HG02623 (cell line): ENCODE data around the gene RPP40.
"Not testable (repeated sequence)": the region's sequence is repeated elsewhere in the genome, so short reads cannot be mapped to it uniquely, and the experiment has no call there.

Source experiments
- ATAC-seq: cut with Tn5 transposase; IDR thresholded peaks from one replicate; pipeline ENCODE4 v1.9.1; 2021; ENCODE audit warnings: moderate library complexity; ENCODE audit not compliant: unreplicated experiment

The RPP40 gene

GRCh38 chr6:5003604-5004372 lies at the start of gene RPP40:
Gene RPP40 (minus strand): TSS chr6:5004037. CDS start chr6:5004002, 35 bp downstream.
- peak; percentile 91 for ATAC-seq

DNA sequence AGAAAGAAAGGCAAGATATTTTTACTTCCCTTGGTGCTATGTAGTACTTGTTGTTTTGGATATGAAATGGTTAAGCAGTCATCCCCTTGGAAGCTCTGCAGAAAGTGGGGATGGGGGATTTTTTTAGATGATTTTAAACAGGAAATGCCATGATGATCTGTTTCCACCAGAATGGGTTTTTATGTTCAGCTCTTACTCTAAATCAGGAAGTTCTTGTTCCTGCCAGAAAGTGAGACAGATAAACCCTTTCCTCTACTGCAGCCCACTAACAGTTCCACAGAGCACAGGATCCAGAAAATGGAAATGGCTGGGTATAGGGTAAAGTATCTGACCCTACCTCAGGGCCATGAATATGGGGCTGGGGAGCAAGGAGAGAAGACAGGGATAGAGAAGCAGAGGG lies 49.2 kb upstream of the RPP40 start:
- ATAC-seq: no peak

GRCh38 chr6:5051394-5051793 lies 47.6 kb upstream of the RPP40 start:
- ATAC-seq: no peak

- ATAC-seq: no peak
These were observed 46.2 kb upstream of the RPP40 start for GRCh38 chr6:5050009-5050408.

- ATAC-seq: no peak
These were observed 42.6 kb upstream of the RPP40 start for GRCh38 chr6:5046430-5046829.

DNA sequence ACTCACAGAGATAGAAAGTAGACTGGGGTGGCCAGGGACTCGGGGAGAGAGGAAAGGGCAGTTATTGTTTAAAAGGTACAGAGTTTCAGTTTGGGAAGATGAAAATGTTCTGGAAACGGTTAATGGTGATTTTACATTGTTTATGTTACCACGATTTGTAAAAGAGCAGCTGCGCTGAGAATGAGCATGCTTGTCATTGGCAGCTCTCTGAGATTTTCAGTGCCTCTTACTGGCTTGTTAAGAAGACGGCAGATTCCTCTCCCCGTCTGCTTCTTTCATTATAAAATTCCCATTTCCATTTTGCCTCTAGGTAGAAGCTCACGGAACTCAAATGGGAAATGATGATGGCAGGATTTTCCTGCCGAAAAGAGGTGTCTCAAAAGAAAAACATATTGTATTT lies 41.6 kb upstream of the RPP40 start:
- no peak for ATAC-seq

DNA sequence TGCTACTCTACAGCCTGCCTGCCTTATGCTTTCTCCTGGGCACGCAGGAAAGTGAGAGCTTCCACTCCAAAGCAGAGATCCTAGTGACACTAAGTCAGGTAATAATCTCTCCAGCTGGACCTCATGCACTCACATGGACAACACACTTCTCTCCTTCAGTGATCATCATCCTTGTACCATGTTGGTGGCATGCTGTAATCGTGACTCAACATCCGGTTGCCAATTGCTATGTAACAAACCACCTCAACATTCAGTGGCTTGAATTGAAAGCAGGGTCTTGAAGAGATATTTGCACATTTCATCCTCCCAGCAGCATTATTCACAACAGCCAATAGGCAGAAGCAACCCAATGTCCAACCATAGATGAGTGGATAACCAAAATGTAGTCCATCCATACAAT lies 41.0 kb upstream of the RPP40 start:
- no peak for ATAC-seq

DNA sequence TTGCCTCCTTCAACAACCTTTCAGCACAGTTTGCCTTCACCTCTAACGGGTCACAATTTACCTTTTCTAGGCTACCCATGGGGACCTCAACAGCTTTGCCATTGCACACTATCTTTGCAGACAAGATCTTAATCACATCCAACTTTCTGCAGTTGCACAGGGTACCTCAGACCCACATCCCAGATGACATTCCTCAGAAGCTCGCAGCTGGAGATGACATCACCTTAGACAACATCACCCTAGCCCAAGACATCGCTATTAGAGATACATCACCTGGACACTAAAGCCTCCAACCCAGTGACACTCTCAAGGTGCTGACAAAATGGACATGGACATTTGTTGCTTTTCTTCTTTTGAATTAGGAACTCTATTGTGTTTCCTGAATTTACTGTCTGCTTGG lies 38.6 kb upstream of the RPP40 start:
- no peak for ATAC-seq

DNA sequence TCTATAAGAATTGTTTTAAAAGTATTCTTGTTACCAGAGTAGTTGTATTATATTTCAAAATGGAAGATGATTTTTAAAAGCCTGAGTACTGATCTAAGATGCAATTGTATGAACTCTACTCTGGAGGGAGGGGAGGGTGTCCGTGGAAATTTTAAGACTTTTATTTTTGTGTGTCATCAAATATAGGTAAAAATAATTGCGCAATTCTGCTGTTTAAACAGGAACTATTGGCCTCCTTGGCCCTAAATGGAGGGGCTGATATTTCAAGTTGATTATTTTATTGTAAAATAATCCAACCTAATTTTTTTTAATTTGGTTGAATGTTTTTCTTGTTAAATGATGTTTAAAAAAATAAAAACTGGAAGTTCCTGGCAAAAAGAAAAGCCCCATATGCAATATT lies 38.1 kb upstream of the RPP40 start:
- no peak for ATAC-seq

DNA sequence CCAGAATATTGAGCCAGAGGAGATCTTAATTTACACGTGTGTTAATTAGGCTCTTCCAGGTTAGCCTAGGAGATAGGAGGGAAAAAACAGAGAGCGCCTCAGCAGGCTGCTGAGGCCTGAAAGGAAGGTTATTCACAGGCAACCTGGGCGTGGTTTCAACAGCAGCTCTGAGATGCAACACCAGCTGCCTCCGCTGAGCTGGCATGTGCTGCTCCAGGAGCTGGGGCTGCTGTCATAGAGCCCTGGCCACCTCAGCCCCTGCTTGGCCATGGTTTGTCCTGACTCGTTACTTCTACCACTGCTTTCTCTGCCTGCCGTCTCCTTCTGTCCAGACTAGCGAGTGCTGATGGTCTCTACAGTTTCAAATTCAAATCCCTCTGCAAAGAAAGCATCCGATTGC lies 32.4 kb upstream of the RPP40 start:
- no peak for ATAC-seq

DNA sequence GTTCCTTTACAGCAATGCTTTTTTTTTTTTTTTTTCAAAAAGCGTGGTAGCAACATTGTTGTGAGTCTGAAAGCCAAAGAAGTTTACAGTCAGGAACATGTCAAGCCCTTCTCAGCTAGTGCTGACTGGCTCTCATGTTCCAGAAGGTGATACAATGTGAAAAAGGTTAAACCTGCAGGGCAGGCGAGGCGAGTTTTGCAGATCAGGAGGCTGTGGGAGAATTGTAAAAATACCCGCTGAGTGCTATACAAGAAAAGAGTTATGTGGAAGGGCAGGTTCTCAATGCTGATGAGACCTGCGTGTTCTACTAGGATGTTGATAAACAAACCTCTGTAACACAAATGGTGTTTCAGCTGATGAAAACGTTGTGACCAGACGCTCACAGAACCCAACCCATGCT lies 30.9 kb upstream of the RPP40 start:
- no peak for ATAC-seq

DNA sequence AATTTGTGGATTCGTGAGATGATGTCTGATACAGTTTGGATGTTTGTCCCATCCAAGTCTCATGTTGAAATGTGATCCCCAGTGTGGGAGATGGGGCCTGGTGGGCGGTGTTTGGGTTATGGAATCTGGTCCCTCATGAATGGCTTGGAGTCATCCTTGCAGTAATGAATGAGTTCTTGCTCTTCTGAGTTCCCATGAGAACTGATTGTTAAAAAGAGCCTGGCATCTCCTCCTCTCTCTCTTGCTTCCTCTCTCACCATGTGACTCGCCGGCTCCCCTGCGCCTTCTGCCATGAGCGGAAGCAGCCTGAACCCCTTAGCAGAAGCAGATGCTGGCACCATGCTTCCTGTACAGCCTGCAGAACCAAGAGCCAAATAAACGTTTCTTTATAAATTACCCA lies 30.5 kb upstream of the RPP40 start:
- no peak for ATAC-seq

DNA sequence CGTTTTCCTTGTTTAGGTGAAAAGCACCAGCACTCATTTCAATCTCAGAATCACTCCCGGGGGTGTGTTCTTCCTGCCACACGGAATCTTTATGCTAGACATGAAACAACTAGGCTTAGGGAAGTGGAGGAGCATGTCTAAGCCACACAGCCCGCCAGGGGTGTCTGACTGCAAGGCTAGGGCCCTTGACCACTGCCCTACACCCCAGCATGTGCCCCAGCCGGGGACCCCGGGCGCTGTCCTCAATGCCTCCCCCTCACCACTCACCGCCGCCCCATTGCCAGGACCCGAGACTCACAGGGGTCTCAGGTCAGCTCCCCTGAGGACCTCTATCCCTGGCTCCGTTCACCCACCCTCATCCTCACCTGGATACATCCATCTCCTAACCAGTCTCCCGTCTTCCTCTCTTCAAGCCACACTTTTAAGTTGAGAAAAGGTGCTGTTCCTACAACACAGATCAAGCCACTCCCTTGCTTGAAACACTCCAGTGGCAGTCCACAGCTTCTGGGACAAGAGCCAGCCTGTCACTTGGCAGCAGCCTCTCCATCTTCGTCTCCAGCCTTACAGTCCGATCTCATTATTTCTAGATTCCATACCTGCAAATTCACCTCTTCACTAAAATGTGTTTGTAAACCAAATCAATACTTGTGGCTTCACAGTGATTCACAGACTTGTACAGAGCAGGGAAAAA lies 29.5 kb upstream of the RPP40 start:
- not testable (repeated sequence) for ATAC-seq

- ATAC-seq: not testable (repeated sequence)
These were observed 28.9 kb upstream of the RPP40 start for GRCh38 chr6:5032706-5033105.

- no peak for ATAC-seq
These were observed 27.3 kb upstream of the RPP40 start for GRCh38 chr6:5031150-5031549.

- ATAC-seq: peak; percentile 79
These were observed 26.8 kb upstream of the RPP40 start for GRCh38 chr6:5030596-5031136.

- ATAC-seq: no peak
These were observed 25.8 kb upstream of the RPP40 start for GRCh38 chr6:5029609-5030008.

DNA sequence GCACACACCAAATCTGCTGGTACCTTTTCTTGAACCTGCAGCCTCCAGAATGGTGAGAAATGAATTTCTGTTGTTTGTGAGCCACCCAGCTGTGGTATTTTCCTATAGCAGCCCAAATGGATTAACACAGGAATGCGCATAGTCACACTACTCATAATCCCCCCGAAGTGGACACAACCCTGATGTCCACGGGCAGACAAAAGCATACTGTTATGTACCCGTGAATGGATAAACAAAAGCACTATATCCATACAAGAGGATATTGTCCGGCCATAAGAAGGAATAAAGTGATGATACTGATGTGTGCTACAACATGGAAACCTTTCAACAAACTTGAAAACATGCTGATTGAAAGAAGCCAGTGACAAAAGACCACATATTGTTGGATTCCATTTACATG lies 25.1 kb upstream of the RPP40 start:
- ATAC-seq: no peak

DNA sequence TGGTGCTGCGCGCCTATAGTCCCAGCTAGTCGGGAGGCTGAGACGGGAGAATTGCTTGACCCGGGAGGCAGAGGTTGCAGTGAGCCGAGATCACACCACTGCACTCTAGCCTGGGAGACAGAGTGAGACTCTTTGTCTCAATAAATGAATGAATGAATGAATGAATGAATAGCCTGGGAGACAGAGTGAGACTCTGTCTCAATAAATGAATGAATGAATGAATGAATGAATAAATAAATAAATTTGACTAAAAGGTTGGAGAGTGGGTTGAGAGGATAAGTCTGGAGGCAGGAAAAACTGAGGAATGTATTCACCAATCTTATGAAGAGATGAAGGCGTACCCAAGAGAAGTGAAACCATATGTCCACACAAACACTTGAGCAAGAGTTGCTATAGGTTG lies 24.5 kb upstream of the RPP40 start:
- no peak for ATAC-seq

DNA sequence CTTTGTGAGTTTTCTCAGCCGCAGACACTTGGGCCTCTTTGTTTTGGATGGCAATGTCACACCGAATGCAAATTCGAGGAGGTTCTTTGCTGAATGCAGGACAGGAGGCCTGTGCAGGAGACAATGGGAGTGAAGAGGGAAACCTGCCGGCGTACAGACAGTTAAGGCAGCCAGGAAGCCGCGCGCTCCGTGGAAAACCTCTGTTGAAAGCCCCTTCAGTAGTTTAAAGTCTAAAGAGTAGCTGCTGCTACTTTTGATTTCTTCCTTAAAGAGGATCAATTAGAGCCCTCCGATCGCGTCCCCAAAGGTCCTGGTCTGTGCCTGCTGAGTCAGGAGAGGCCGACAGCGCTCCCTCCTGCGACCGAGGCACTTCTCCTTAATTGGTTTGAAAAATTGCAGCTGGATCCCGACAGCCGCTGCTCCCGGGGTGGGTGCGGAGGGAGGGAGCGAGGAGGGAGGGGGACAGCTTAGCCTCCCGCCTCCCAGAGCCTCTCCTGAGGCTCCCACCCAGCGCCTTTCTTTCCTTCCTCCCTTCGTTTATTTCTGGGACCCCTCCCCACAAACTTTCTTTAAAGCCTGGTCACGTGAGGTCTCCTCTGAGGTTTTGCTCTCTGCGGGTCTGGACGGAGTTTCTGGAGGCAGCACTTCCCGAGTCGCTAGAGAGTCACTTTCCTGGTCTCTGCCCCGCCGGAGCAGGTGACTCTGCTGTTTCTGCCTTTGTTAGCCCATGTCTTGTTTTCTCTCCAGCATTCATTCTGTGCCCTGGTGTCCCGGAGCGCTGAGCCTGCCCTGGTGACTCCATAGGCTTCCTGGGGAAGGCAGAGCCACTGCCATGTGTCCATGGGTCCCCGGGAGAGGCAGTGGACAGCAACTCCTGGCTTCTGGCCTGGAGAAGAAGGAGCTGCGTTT lies 22.3 kb upstream of the RPP40 start:
- ATAC-seq: no peak

DNA sequence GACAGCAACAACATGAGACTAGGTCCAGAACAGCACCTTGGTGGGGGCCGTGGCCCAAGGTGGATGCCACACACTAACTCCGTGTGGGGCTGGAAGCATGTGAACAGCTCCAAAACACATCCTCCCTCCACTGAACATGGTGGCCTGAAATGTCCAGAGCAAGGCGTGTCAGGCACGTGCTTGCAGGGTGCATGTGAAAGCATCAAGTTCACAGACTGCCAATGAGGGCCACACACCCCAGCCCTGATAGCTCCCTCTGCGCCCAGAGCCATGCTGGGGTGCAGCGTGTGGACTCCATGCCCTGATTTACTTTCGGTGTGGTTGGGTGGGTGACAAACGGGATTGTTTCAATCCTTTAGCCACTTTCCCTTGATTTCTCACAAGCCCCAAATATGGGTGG lies 20.1 kb upstream of the RPP40 start:
- no peak for ATAC-seq
